Natural killer cell treated with Interleukin-12 subunit alpha and Interleukin-12 subunit beta and Interleukin-15 and Interleukin-18, amount 100 ng/mL, for 72 hours (primary cell): Measurements from ENCODE around the gene TSHZ2. TPM values are rescaled to one million over a fixed set of nuclear protein-coding genes. Genes with fewer than 3 reads are reported as not detected.
"Not testable (repeated sequence)": the region's sequence is repeated elsewhere in the genome, so short reads cannot be mapped to it uniquely, and the experiment has no call there.

Source experiments
- ATAC-seq, 2 donors: fragments of 150-1000 bp; cut with Tn5 transposase in 1 of 2; sonication (Bioruptor Pico), chemical (Tn5 transposase) in 1 of 2; 2 replicates each; pipeline ENCODE4 v1.10.0; 2021
- DNase-seq: peaks from one replicate; pipeline ENCODE4 v3.0.0; 2022; ENCODE audit warnings: low spot score
- H3K27ac Mint-ChIP-seq, 2 donors: 1 replicate in 1 of 2; 2 replicates in 1 of 2; pipeline ENCODE4 v1.8.0; 2022; ENCODE audit warnings: mixed read lengths in 2 of 2, mild to moderate bottlenecking in 1 of 2, moderate library complexity in 1 of 2
- H3K27me3 Mint-ChIP-seq, 2 donors: 1 replicate in 1 of 2; 2 replicates in 1 of 2; pipeline ENCODE4 v1.8.0; 2022; ENCODE audit warnings: mixed read lengths in 2 of 2
- H3K36me3 Mint-ChIP-seq: one replicate; pipeline ENCODE4 v1.8.0; 2022; ENCODE audit warnings: mixed read lengths
- H3K4me1 Mint-ChIP-seq, 2 donors: 1 replicate in 1 of 2; 2 replicates in 1 of 2; pipeline ENCODE4 v1.8.0; 2022; ENCODE audit warnings: low read depth in 2 of 2, mixed read lengths in 2 of 2, mild to moderate bottlenecking in 1 of 2
- H3K4me3 Mint-ChIP-seq: one replicate; pipeline ENCODE4 v1.8.0; 2022; ENCODE audit warnings: mixed read lengths
- H3K9me3 Mint-ChIP-seq: 2 replicates; pipeline ENCODE4 v1.8.0; 2022; ENCODE audit warnings: mixed read lengths
- total RNA-seq, 2 donors: library from RNA; stranded (reverse); gene quantifications; one replicate each; pipeline ENCODE4 v1.2.3, GENCODE V29; 2022

TSHZ2 gene
- total RNA-seq, 2 donors from 2014 or later = 0.05 to 1.1 TPM

- H3K9me3 Mint-ChIP-seq = no peaks in the 10 kb centered on the region
- H3K27me3 Mint-ChIP-seq = peaks cover 16 to 29% of the 10 kb centered on the region in 2 donors
- no peak overlapping the region for H3K4me3 Mint-ChIP-seq
- no peak overlapping the region for H3K27ac Mint-ChIP-seq
- H3K4me1 Mint-ChIP-seq = no peaks in the 10 kb centered on the region
- ATAC-seq = no peak
- DNase-seq = no peak
- H3K36me3 Mint-ChIP-seq = no peaks in the 10 kb centered on the region
Observed at GRCh38 chr20:53421343-53421742, 449.2 kb downstream of the TSHZ2 start.

- DNase-seq = no peak
- no peaks in the 10 kb centered on the region for H3K4me1 Mint-ChIP-seq
Observed at GRCh38 chr20:53422039-53422438, 449.9 kb downstream of the TSHZ2 start.

GRCh38 chr20:53423587-53424146, 451.5 kb downstream of the TSHZ2 start:
- DNase-seq (no peak), ATAC-seq (no peak)
- Mint-ChIP-seq H3K27me3 (peaks cover 18 to 35% of the 10 kb centered on the region in 2 donors), H3K9me3 (no peaks in the 10 kb centered on the region), H3K36me3 (no peaks in the 10 kb centered on the region), H3K27ac (no peak overlapping the region), H3K4me1 (no peaks in the 10 kb centered on the region), H3K4me3 (no peak overlapping the region)

More at GRCh38 chr20:53422039-53422438, 449.9 kb downstream of the TSHZ2 start:
- Mint-ChIP-seq H3K27ac (no peak overlapping the region), H3K36me3 (no peaks in the 10 kb centered on the region), H3K4me3 (no peak overlapping the region), H3K9me3 (no peaks in the 10 kb centered on the region), H3K27me3 (peaks cover 21 to 34% of the 10 kb centered on the region in 2 donors)
- no peak for ATAC-seq

- DNase-seq (no peak), ATAC-seq (no peak)
- Mint-ChIP-seq H3K4me1 (no peaks in the 10 kb centered on the region), H3K9me3 (no peaks in the 10 kb centered on the region), H3K4me3 (no peak overlapping the region), H3K36me3 (no peaks in the 10 kb centered on the region), H3K27me3 (peaks cover 18 to 29% of the 10 kb centered on the region in 2 donors), H3K27ac (no peak overlapping the region)
Observed at GRCh38 chr20:53425481-53425880, 453.3 kb downstream of the TSHZ2 start.

GRCh38 chr20:53425941-53426340, 453.8 kb downstream of the TSHZ2 start:
- Mint-ChIP-seq H3K9me3 (no peaks in the 10 kb centered on the region), H3K27ac (no peak overlapping the region), H3K4me1 (no peaks in the 10 kb centered on the region), H3K4me3 (no peak overlapping the region), H3K27me3 (peaks cover 18 to 29% of the 10 kb centered on the region in 2 donors), H3K36me3 (no peaks in the 10 kb centered on the region)
- ATAC-seq (no peak), DNase-seq (no peak)

GRCh38 chr20:53426766-53427312, 454.7 kb downstream of the TSHZ2 start:
- no peak for DNase-seq
- H3K4me1 Mint-ChIP-seq = no peaks in the 10 kb centered on the region
- H3K4me3 Mint-ChIP-seq = no peak overlapping the region
- ATAC-seq = no peak
- no peaks in the 10 kb centered on the region for H3K9me3 Mint-ChIP-seq
- H3K36me3 Mint-ChIP-seq = no peaks in the 10 kb centered on the region
- H3K27me3 Mint-ChIP-seq = peaks cover 18 to 29% of the 10 kb centered on the region in 2 donors
- H3K27ac Mint-ChIP-seq = no peak overlapping the region

GRCh38 chr20:53427951-53428350, 455.8 kb downstream of the TSHZ2 start:
- Mint-ChIP-seq H3K27me3 (peaks cover 18 to 29% of the 10 kb centered on the region in 2 donors), H3K27ac (no peak overlapping the region), H3K9me3 (no peaks in the 10 kb centered on the region), H3K36me3 (no peaks in the 10 kb centered on the region), H3K4me3 (no peak overlapping the region), H3K4me1 (no peaks in the 10 kb centered on the region)
- ATAC-seq (no peak), DNase-seq (no peak)

- DNase-seq (no peak), ATAC-seq (no peak)
- Mint-ChIP-seq H3K36me3 (no peaks in the 10 kb centered on the region), H3K9me3 (no peaks in the 10 kb centered on the region), H3K4me1 (no peaks in the 10 kb centered on the region), H3K4me3 (no peak overlapping the region), H3K27ac (no peak overlapping the region), H3K27me3 (peaks cover 15 to 25% of the 10 kb centered on the region in 2 donors)
Observed at GRCh38 chr20:53428588-53428987, 456.4 kb downstream of the TSHZ2 start.

GRCh38 chr20:53428996-53429395, 456.8 kb downstream of the TSHZ2 start:
- H3K4me3 Mint-ChIP-seq = no peak overlapping the region
- ATAC-seq (no peak), DNase-seq (no peak)
- H3K27ac Mint-ChIP-seq = no peak overlapping the region
- H3K27me3 Mint-ChIP-seq = peaks cover 14 to 22% of the 10 kb centered on the region in 2 donors
- no peaks in the 10 kb centered on the region for H3K4me1 Mint-ChIP-seq
- no peaks in the 10 kb centered on the region for H3K9me3 Mint-ChIP-seq
- H3K36me3 Mint-ChIP-seq = no peaks in the 10 kb centered on the region

GRCh38 chr20:53434662-53435061, 462.5 kb downstream of the TSHZ2 start:
- H3K36me3 Mint-ChIP-seq = no peaks in the 10 kb centered on the region
- H3K4me3 Mint-ChIP-seq = no peak overlapping the region
- H3K4me1 Mint-ChIP-seq = no peaks in the 10 kb centered on the region
- DNase-seq (no peak), ATAC-seq (no peak)
- H3K27ac Mint-ChIP-seq = no peak overlapping the region
- peaks cover 0 to 12% of the 10 kb centered on the region in 2 donors for H3K27me3 Mint-ChIP-seq
- H3K9me3 Mint-ChIP-seq = no peaks in the 10 kb centered on the region

GRCh38 chr20:53436927-53437326, 464.8 kb downstream of the TSHZ2 start:
- DNase-seq, H3K36me3 Mint-ChIP-seq, ATAC-seq, H3K9me3 Mint-ChIP-seq, H3K4me1 Mint-ChIP-seq, H3K4me3 Mint-ChIP-seq, H3K27ac Mint-ChIP-seq, H3K27me3 Mint-ChIP-seq: not testable (repeated sequence)

- H3K4me3 Mint-ChIP-seq = no peak overlapping the region
- no peaks in the 10 kb centered on the region for H3K36me3 Mint-ChIP-seq
- no peaks in the 10 kb centered on the region for H3K4me1 Mint-ChIP-seq
- DNase-seq = no peak
- no peak overlapping the region for H3K27ac Mint-ChIP-seq
- ATAC-seq = no peak
- H3K9me3 Mint-ChIP-seq = no peaks in the 10 kb centered on the region
- H3K27me3 Mint-ChIP-seq = peaks cover 10 to 16% of the 10 kb centered on the region in 2 donors
Observed at GRCh38 chr20:53438368-53438767, 466.2 kb downstream of the TSHZ2 start.

GRCh38 chr20:53439046-53439445, 466.9 kb downstream of the TSHZ2 start:
- Mint-ChIP-seq H3K27me3 (peaks cover 14 to 18% of the 10 kb centered on the region in 2 donors), H3K9me3 (no peaks in the 10 kb centered on the region), H3K36me3 (no peaks in the 10 kb centered on the region), H3K4me3 (no peak overlapping the region), H3K27ac (no peak overlapping the region), H3K4me1 (no peaks in the 10 kb centered on the region)
- no peak for ATAC-seq
- no peak for DNase-seq

GRCh38 chr20:53439616-53440015, 467.5 kb downstream of the TSHZ2 start:
- H3K9me3 Mint-ChIP-seq = no peaks in the 10 kb centered on the region
- H3K4me3 Mint-ChIP-seq = no peak overlapping the region
- H3K36me3 Mint-ChIP-seq = no peaks in the 10 kb centered on the region
- no peak overlapping the region for H3K27ac Mint-ChIP-seq
- ATAC-seq = no peak
- DNase-seq = no peak
- H3K27me3 Mint-ChIP-seq = peaks cover 14 to 16% of the 10 kb centered on the region in 2 donors
- H3K4me1 Mint-ChIP-seq = no peaks in the 10 kb centered on the region
